Measurements from ENCODE around the gene METTL14.

DNA sequence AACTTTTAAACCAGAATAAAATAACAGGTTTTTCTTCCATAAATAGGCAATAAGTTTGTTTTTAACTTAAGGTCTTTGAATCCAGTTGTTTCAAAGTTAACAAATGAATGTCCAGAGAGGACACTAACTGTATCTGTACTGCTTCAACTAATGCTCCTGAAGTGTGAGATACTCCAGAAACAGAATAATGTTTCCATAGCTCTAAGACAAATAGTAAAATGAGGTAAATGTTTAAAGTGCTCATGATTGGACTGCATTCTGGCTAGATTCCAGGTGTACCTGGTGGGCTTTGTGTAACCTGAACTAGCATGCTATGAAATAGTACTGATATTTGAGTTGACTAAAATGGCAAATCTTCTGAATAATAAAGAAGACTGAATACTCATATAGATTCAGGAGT, 51.7 kb downstream of the METTL14 start:
- TF ChIP-seq CTCF (IDR thresholded peaks at IDR 0.05; ENCODE audit: low read length): no peak
- TF ChIP-seq EZH2phosphoT487 (IDR thresholded peaks at IDR 0.05; ENCODE audit: low read length): no peak

Data from MM.1S (cell line).